Measurements from ENCODE around the gene LIG1.

Gene LIG1

GRCh38 chr19:48169939-48170803, at the start of gene LIG1, which contains the start of gene ZSWIM9:
Gene LIG1, minus strand, starts transcription at chr19:48170344. Its CDS starts 4,778 bp downstream, at chr19:48165566.
Gene ZSWIM9, plus strand, starts transcription at chr19:48170680. Its CDS starts 1,123 bp downstream, at chr19:48171803.
- DNase-seq (ENCODE audit: low spot score) = peak; percentile 91

- no peak for DNase-seq (ENCODE audit: low spot score)
Observed at GRCh38 chr19:48218997-48219396, 48.9 kb upstream of the LIG1 start.

GRCh38 chr19:48216933-48217332, 46.8 kb upstream of the LIG1 start:
- DNase-seq (ENCODE audit: low spot score) = no peak

- DNase-seq (ENCODE audit: low spot score) = no peak
Observed at GRCh38 chr19:48213959-48214358, 43.8 kb upstream of the LIG1 start.

- no peak for DNase-seq (ENCODE audit: low spot score)
Observed at GRCh38 chr19:48210005-48210404, 39.9 kb upstream of the LIG1 start.

- peak; percentile 11 for DNase-seq (ENCODE audit: low spot score)
Observed at GRCh38 chr19:48206397-48207093, 36.4 kb upstream of the LIG1 start.

- peak; percentile 96 for DNase-seq (ENCODE audit: low spot score)
Observed at GRCh38 chr19:48203794-48204628, 33.9 kb upstream of the LIG1 start.

GRCh38 chr19:48203222-48203793, 33.2 kb upstream of the LIG1 start:
- peak; percentile 26 for DNase-seq (ENCODE audit: low spot score)

- no peak for DNase-seq (ENCODE audit: low spot score)
Observed at GRCh38 chr19:48196933-48197665, 27.0 kb upstream of the LIG1 start.

- no peak for DNase-seq (ENCODE audit: low spot score)
Observed at GRCh38 chr19:48196321-48196763, 26.2 kb upstream of the LIG1 start.

GRCh38 chr19:48194844-48195830, 25.0 kb upstream of the LIG1 start:
- DNase-seq (ENCODE audit: low spot score) = no peak

- DNase-seq (ENCODE audit: low spot score) = no peak
Observed at GRCh38 chr19:48194041-48194843, 24.1 kb upstream of the LIG1 start.

GRCh38 chr19:48192750-48193149, 22.6 kb upstream of the LIG1 start:
- DNase-seq (ENCODE audit: low spot score) = no peak

- DNase-seq (ENCODE audit: low spot score) = no peak
Observed at GRCh38 chr19:48190885-48191284, 20.7 kb upstream of the LIG1 start.

- DNase-seq (ENCODE audit: low spot score) = peak; percentile 60
Observed at GRCh38 chr19:48190288-48190884, 20.2 kb upstream of the LIG1 start.

GRCh38 chr19:48186541-48186991, 16.4 kb upstream of the LIG1 start:
- no peak for DNase-seq (ENCODE audit: low spot score)

GRCh38 chr19:48186015-48186414, 15.9 kb upstream of the LIG1 start:
- DNase-seq (ENCODE audit: low spot score) = no peak

- no peak for DNase-seq (ENCODE audit: low spot score)
Observed at GRCh38 chr19:48183356-48183755, 13.2 kb upstream of the LIG1 start.

All from activated CD4-positive, alpha-beta T cell treated with anti-CD3 and anti-CD28 coated beads, Interleukin-2, Interleukin-4, amounts not matched to agents 100 ng/mL and 50 ng/mL, durations not matched to agents 16 hours and 8 hours (primary cell).